CD14-positive monocyte (primary cell): ENCODE data around the gene DGKI. TPM values are rescaled to one million over a fixed set of nuclear protein-coding genes. Genes with fewer than 3 reads are reported as not detected.

Source experiments
- DNase-seq, 3 donors: peaks; one replicate each; pipeline ENCODE4 v3.0.0-alpha.2; 2011 to 2022
- H2AFZ ChIP-seq: 2 replicates; pipeline ENCODE4 v1.6.0; 2012; ENCODE audit warnings: mild to moderate bottlenecking, low read depth, low read length, inconsistent platforms; ENCODE audit not compliant: insufficient read depth, poor library complexity, severe bottlenecking
- H3K27ac ChIP-seq, 2 donors: 1 replicate in 1 of 2; 2 replicates in 1 of 2; pipeline ENCODE4 v1.5.1; 2012 to 2013; ENCODE audit warnings: low read length in 2 of 2, control low read depth in 1 of 2, inconsistent platforms in 1 of 2, low read depth in 1 of 2, mild to moderate bottlenecking in 1 of 2
- H3K27me3 ChIP-seq, 2 donors: one replicate each; pipeline versions ENCODE4 v1.6.0 to v1.6.1; 2011 to 2013; ENCODE audit warnings: low read length in 2 of 2; ENCODE audit not compliant: control insufficient read depth in 2 of 2, insufficient read depth in 2 of 2
- H3K36me3 ChIP-seq, 2 donors: replicated peaks in 1 of 2; 1 replicate in 1 of 2; 2 replicates in 1 of 2; pipeline versions ENCODE4 v1.5.1 to v1.6.1; 2012 to 2013; ENCODE audit warnings: low read length in 2 of 2, control low read depth in 1 of 2, inconsistent platforms in 1 of 2, mild to moderate bottlenecking in 1 of 2; ENCODE audit not compliant: insufficient read depth in 2 of 2, control insufficient read depth in 1 of 2
- H3K4me1 ChIP-seq, 2 donors: 1 replicate in 1 of 2; 2 replicates in 1 of 2; pipeline versions ENCODE4 v1.5.1 to v1.6.1; 2012 to 2013; ENCODE audit warnings: low read length in 2 of 2, control low read depth in 1 of 2, inconsistent platforms in 1 of 2, mild to moderate bottlenecking in 1 of 2, moderate library complexity in 1 of 2; ENCODE audit not compliant: insufficient read depth in 2 of 2, control insufficient read depth in 1 of 2
- H3K4me2 ChIP-seq: replicated peaks from 2 replicates; pipeline ENCODE3; 2012; ENCODE audit warnings: low read length, moderate library complexity, mild to moderate bottlenecking; ENCODE audit not compliant: poor library complexity, severe bottlenecking; ENCODE audit errors: extremely low read depth
- H3K4me3 ChIP-seq, 3 experiments: fragments of 200-600 bp in 1 of 3; sonication (generic) in 1 of 3; replicated peaks in 1 of 3; 1 replicate in 2 of 3; 2 replicates in 1 of 3; pipeline ENCODE4 v1.5.1; 2011 to 2013; ENCODE audit warnings: low read length in 3 of 3, mild to moderate bottlenecking in 3 of 3, control low read depth in 2 of 3, low read depth in 2 of 3, inconsistent platforms in 1 of 3, moderate library complexity in 1 of 3
- H3K79me2 ChIP-seq: 2 replicates; pipeline ENCODE4 v1.6.0; 2012; ENCODE audit warnings: mild to moderate bottlenecking, control low read depth, inconsistent platforms, low read length, moderate library complexity; ENCODE audit not compliant: insufficient read depth
- H3K9ac ChIP-seq: 2 replicates; pipeline ENCODE4 v1.6.0; 2017; ENCODE audit warnings: low read length, mild to moderate bottlenecking; ENCODE audit not compliant: insufficient read depth, poor library complexity, severe bottlenecking
- H3K9me3 ChIP-seq, 2 donors: replicated peaks in 1 of 2; 1 replicate in 1 of 2; 2 replicates in 1 of 2; pipeline versions ENCODE4 v1.5.1 to v1.6.1; 2012 to 2013; ENCODE audit warnings: low read length in 2 of 2, control low read depth in 1 of 2; ENCODE audit not compliant: control insufficient read depth in 1 of 2, insufficient read depth in 1 of 2
- H4K20me1 ChIP-seq: 2 replicates; pipeline ENCODE4 v1.6.0; 2012; ENCODE audit warnings: mild to moderate bottlenecking, low read length, control low read depth, moderate library complexity; ENCODE audit not compliant: insufficient read depth
- H3K27ac Mint-ChIP-seq, 7 donors: one replicate each; pipeline ENCODE4 v1.8.0; 2020; ENCODE audit warnings: mild to moderate bottlenecking in 7 of 7, mixed read lengths in 7 of 7, moderate library complexity in 6 of 7, inconsistent platforms in 2 of 7
- H3K27me3 Mint-ChIP-seq, 3 donors: one replicate each; pipeline ENCODE4 v1.8.0; 2021 to 2022; ENCODE audit warnings: low read depth in 3 of 3, mild to moderate bottlenecking in 3 of 3, mixed read lengths in 3 of 3, moderate library complexity in 3 of 3, inconsistent platforms in 1 of 3
- H3K36me3 Mint-ChIP-seq, 2 donors: one replicate each; pipeline ENCODE4 v1.8.0; 2020; ENCODE audit warnings: mixed read lengths in 2 of 2, inconsistent platforms in 1 of 2, mild to moderate bottlenecking in 1 of 2
- H3K4me1 Mint-ChIP-seq: one replicate; pipeline ENCODE4 v1.8.0; 2020; ENCODE audit warnings: mild to moderate bottlenecking, mixed read lengths
- H3K4me3 Mint-ChIP-seq, 2 donors: one replicate each; pipeline ENCODE4 v1.8.0; 2020; ENCODE audit warnings: mild to moderate bottlenecking in 2 of 2, mixed read lengths in 2 of 2, moderate library complexity in 1 of 2
- H3K9me3 Mint-ChIP-seq, 7 donors: one replicate each; pipeline ENCODE4 v1.8.0; 2020 to 2022; ENCODE audit warnings: mixed read lengths in 7 of 7, mild to moderate bottlenecking in 6 of 7, moderate library complexity in 6 of 7, inconsistent platforms in 2 of 7
- CTCF ChIP-seq: fragments of 200-600 bp; IDR thresholded peaks from one replicate; pipeline ENCODE4 v1.8.0; 2022; ENCODE audit warnings: antibody characterized with exemption, mild to moderate bottlenecking
- WGBS: methylation state at CpG from one replicate; pipeline ENCODE4 v1.1.5; 2013; ENCODE audit warnings: missing lambda C conversion rate; ENCODE audit not compliant: insufficient coverage; 5-methylcytosine and 5-hydroxymethylcytosine counted together
- intact Hi-C, 2 donors: fragments of 100-400 bp; cut with micrococcal nuclease; formaldehyde crosslinking; loops; one replicate each; pipeline versions ENCODE4 v1.15.0 to v1.15.1; 2023
- polyA plus RNA-seq, 3 donors: library from polyadenylated mRNA; depleted of rRNA in 1 of 3; unstranded in 2 of 3; stranded (reverse) in 1 of 3; fragments of 300-500 nt in 2 of 3; fragments of >200 nt in 1 of 3; fragmentation: Illumina TruSeq in 2 of 3; gene quantifications; 1 replicate in 2 of 3; 2 replicates in 1 of 3; pipeline ENCODE4 v1.2.3, GENCODE V29; 2012 to 2021

DGKI gene
- polyA plus RNA-seq, 3 donors, result not detected

GRCh38 chr7:137870684-137871083, 23.9 kb upstream of the DGKI start:
- Histone ChIP-seq H3K9ac (no peak overlapping the region), H3K9me3 (no peaks in the 10 kb centered on the region), H4K20me1 (no peaks in the 10 kb centered on the region), H2AFZ (no peak overlapping the region), H3K27me3 (no peaks in the 10 kb centered on the region), H3K4me1 (no peaks in the 10 kb centered on the region), H3K79me2 (no peaks in the 10 kb centered on the region), H3K4me2 (no peak overlapping the region), H3K36me3 (peaks cover 23 to 70% of the 10 kb centered on the region in 2 donors), H3K4me3 (no peak overlapping the region), H3K27ac (no peak overlapping the region)
- no peak for DNase-seq
- Mint-ChIP-seq H3K36me3 (peaks cover 57 to 73% of the 10 kb centered on the region in 2 donors), H3K9me3 (peaks cover 0 to 6% (median 2%) of the 10 kb centered on the region in 7 donors), H3K4me3 (no peak overlapping the region), H3K27me3 (no peaks in the 10 kb centered on the region), H3K4me1 (no peaks in the 10 kb centered on the region), H3K27ac (no peak overlapping the region)
- intact Hi-C loops, result no loop called here
- no peak for TF ChIP-seq CTCF

- no peaks in the 10 kb centered on the region for H3K27me3 Mint-ChIP-seq
- H3K4me3 Mint-ChIP-seq, result no peak overlapping the region
- Histone ChIP-seq H3K27ac (no peak overlapping the region), H3K4me2 (no peak overlapping the region), H3K4me1 (no peaks in the 10 kb centered on the region), H2AFZ (no peak overlapping the region), H3K9me3 (no peaks in the 10 kb centered on the region), H3K79me2 (no peaks in the 10 kb centered on the region), H4K20me1 (no peaks in the 10 kb centered on the region), H3K36me3 (peaks cover 17 to 70% of the 10 kb centered on the region in 2 donors), H3K4me3 (no peak overlapping the region), H3K9ac (no peak overlapping the region), H3K27me3 (no peaks in the 10 kb centered on the region)
- no CpG with 5 or more reads among the region's 1 CpG for WGBS
- peaks cover 0 to 6% (median 2%) of the 10 kb centered on the region in 7 donors for H3K9me3 Mint-ChIP-seq
- no peak for DNase-seq
- H3K4me1 Mint-ChIP-seq, result no peaks in the 10 kb centered on the region
- intact Hi-C loops, result no loop called here
- no peak for TF ChIP-seq CTCF
- peaks cover 56 to 68% of the 10 kb centered on the region in 2 donors for H3K36me3 Mint-ChIP-seq
- H3K27ac Mint-ChIP-seq, result no peak overlapping the region
These were observed 23.3 kb upstream of the DGKI start for GRCh38 chr7:137870078-137870477.
